HepG2 (cell line): ENCODE results near the gene ARHGDIA. TPM values are rescaled to one million over a fixed set of nuclear protein-coding genes. Genes with fewer than 3 reads are reported as not detected.

ENCODE experiments used
- ATAC-seq: fragments of 200-7000 bp; cut with Tn5 transposase; 3 replicates; pipeline ENCODE4 v1.9.1; 2020; ENCODE audit warnings: mild to moderate bottlenecking, moderate library complexity
- BruUV-seq: library from RNA; stranded (reverse); fragments of 400-500 nt; replicated peaks from 2 replicates; lab custom pipeline; 2021; lab: Mats Ljungman, UMichigan
- CTCF ChIA-PET: fragments of 300-600 bp; formaldehyde crosslinking; extraction: SDS; loops from one replicate; lab custom pipeline; 2021; ENCODE audit warnings: low total read pairs, inconsistent platforms, low intra/inter-chr PET ratio; lab: Yijun Ruan, JAX
- POLR2A ChIA-PET: fragments of 350-600 bp; sonication (Branson Sonifier 250); formaldehyde crosslinking; loops from one replicate; lab custom pipeline; 2020; ENCODE audit warnings: antibody characterized with exemption, inconsistent platforms; lab: Yijun Ruan, JAX
- DNase-seq: peaks from one replicate; pipeline ENCODE4 v3.0.0-alpha.2; 2015; ENCODE audit warnings: low spot score
- FAIRE-seq: peaks from 3 replicates; lab custom pipeline; 2011; peaks lifted over from hg19 to GRCh38; lab: Jason Lieb, UNC
- H2AFZ ChIP-seq: one replicate; pipeline ENCODE4 v1.6.1; 2011; ENCODE audit warnings: low read length, inconsistent platforms
- H3K27ac ChIP-seq: fragments of 300-600 bp; 3 replicates; pipeline ENCODE4 v1.8.0; 2011; ENCODE audit warnings: mixed run types, mild to moderate bottlenecking, mixed read lengths, low read length, inconsistent platforms; ENCODE audit not compliant: insufficient read depth; ENCODE audit errors: extremely low read length
- H3K27me3 ChIP-seq, 2 experiments: fragments of 200-600 bp in 1 of 2; 2 replicates in 1 of 2; 3 replicates in 1 of 2; pipeline versions ENCODE4 v1.6.0 to v1.8.0; 2011; ENCODE audit warnings: low read length in 2 of 2, mild to moderate bottlenecking in 2 of 2, moderate library complexity in 2 of 2, inconsistent platforms in 1 of 2; ENCODE audit not compliant: insufficient read depth in 2 of 2, control insufficient read depth in 1 of 2
- H3K36me3 ChIP-seq, 2 experiments: fragments of 200-600 bp in 1 of 2; replicated peaks in 1 of 2; 2 replicates in 1 of 2; 3 replicates in 1 of 2; pipeline versions ENCODE4 v1.5.1 to v1.8.0; 2011; ENCODE audit warnings: low read length in 2 of 2, inconsistent platforms in 1 of 2; ENCODE audit not compliant: insufficient read depth in 2 of 2, control insufficient read depth in 1 of 2
- H3K4me1 ChIP-seq: 2 replicates; pipeline ENCODE4 v1.5.1; 2012; ENCODE audit warnings: low read length, inconsistent platforms; ENCODE audit not compliant: insufficient read depth
- H3K4me2 ChIP-seq: 2 replicates; pipeline ENCODE4 v1.6.0; 2011; ENCODE audit warnings: low read depth, low read length, inconsistent platforms
- H3K4me3 ChIP-seq, 3 experiments: fragments of 200-600 bp in 1 of 3; sonication (generic), shearing (Covaris generic) in 1 of 3; replicated peaks in 1 of 3; 2 replicates each; pipeline ENCODE4 v1.5.1; 2011 to 2016; ENCODE audit warnings: low read length in 3 of 3, inconsistent platforms in 2 of 3, low read depth in 2 of 3, mild to moderate bottlenecking in 2 of 3, control low read depth in 1 of 3, mixed read lengths in 1 of 3; ENCODE audit not compliant: insufficient read depth in 1 of 3
- H3K79me2 ChIP-seq: one replicate; pipeline ENCODE4 v1.6.1; 2011; ENCODE audit warnings: low read length, inconsistent platforms; ENCODE audit not compliant: insufficient read depth
- H3K9ac ChIP-seq: 2 replicates; pipeline ENCODE4 v1.6.0; 2011; ENCODE audit warnings: mild to moderate bottlenecking, low read depth, low read length, inconsistent platforms; ENCODE audit not compliant: insufficient read depth
- H3K9me3 ChIP-seq: 2 replicates; pipeline ENCODE4 v1.5.1; 2012; ENCODE audit warnings: mild to moderate bottlenecking, low read length
- H4K20me1 ChIP-seq: 2 replicates; pipeline ENCODE4 v1.6.0; 2011; ENCODE audit warnings: inconsistent platforms, mild to moderate bottlenecking, low read length, moderate library complexity; ENCODE audit not compliant: insufficient read depth
- CHD4 ChIP-seq: fragments of 200-600 bp; sonication (generic); IDR thresholded peaks from 2 replicates; pipeline ENCODE4 v1.7.0; 2017; ENCODE audit warnings: mild to moderate bottlenecking, low read length, borderline replicate concordance
- CREM ChIP-seq, 2 experiments: sonication (generic) in 1 of 2; formaldehyde crosslinking in 1 of 2; IDR thresholded peaks; 2 replicates each; pipeline versions ENCODE4 v1.4.0 to v1.6.1; 2016 to 2020; ENCODE audit warnings: antibody characterized with exemption in 1 of 2, mild to moderate bottlenecking in 1 of 2, missing genetic modification reagents in 1 of 2
- KLF13 ChIP-seq: sonication (generic); formaldehyde crosslinking; IDR thresholded peaks from 2 replicates; pipeline ENCODE4 v1.4.0; 2020; ENCODE audit warnings: mild to moderate bottlenecking, missing genetic modification reagents
- POGZ ChIP-seq: sonication (generic); formaldehyde crosslinking; IDR thresholded peaks from 2 replicates; pipeline ENCODE4 v1.4.0; 2020; ENCODE audit warnings: mild to moderate bottlenecking, missing genetic modification reagents
- POLR2AphosphoS5 ChIP-seq: IDR thresholded peaks from 2 replicates; pipeline ENCODE4 v1.6.1; 2012; ENCODE audit warnings: low read depth, low read length
- RARA ChIP-seq: IDR thresholded peaks from 2 replicates; pipeline ENCODE4 v1.6.1; 2016; ENCODE audit warnings: missing genetic modification reagents, missing compliant biosample characterization
- RBM39 ChIP-seq: fragments of 200-400 bp; formaldehyde crosslinking; IDR thresholded peaks from one replicate; pipeline ENCODE4 v1.6.1; 2018; ENCODE audit warnings: antibody characterized with exemption, mild to moderate bottlenecking, low read depth, low read length; ENCODE audit not compliant: poor library complexity, severe bottlenecking
- REXO4 ChIP-seq: sonication (generic); formaldehyde crosslinking; IDR thresholded peaks from 2 replicates; pipeline ENCODE4 v1.8.0; 2022; ENCODE audit warnings: missing genetic modification reagents, mild to moderate bottlenecking, borderline replicate concordance
- SIX4 ChIP-seq: sonication (generic); formaldehyde crosslinking; IDR thresholded peaks from 2 replicates; pipeline ENCODE4 v1.4.0; 2020; ENCODE audit warnings: missing genetic modification reagents
- STAT5B ChIP-seq: sonication (generic); formaldehyde crosslinking; IDR thresholded peaks from 2 replicates; pipeline ENCODE4 v1.4.0; 2020; ENCODE audit warnings: missing genetic modification reagents
- ZNF296 ChIP-seq: sonication (generic); formaldehyde crosslinking; conservative IDR thresholded peaks from 2 replicates; pipeline ENCODE4 v1.5.0; 2020; ENCODE audit warnings: mild to moderate bottlenecking, missing genetic modification reagents
- ZNF326 ChIP-seq: sonication (generic); formaldehyde crosslinking; IDR thresholded peaks from 2 replicates; pipeline ENCODE4 v1.4.0; 2020; ENCODE audit warnings: missing genetic modification reagents, borderline replicate concordance
- ZNF446 ChIP-seq: sonication (generic); formaldehyde crosslinking; IDR thresholded peaks from 2 replicates; pipeline ENCODE4 v1.5.0; 2020; ENCODE audit warnings: mild to moderate bottlenecking, missing genetic modification reagents
- ZNF460 ChIP-seq: sonication (generic); formaldehyde crosslinking; IDR thresholded peaks from 2 replicates; pipeline ENCODE4 v1.5.1; 2020; ENCODE audit warnings: missing genetic modification reagents, mild to moderate bottlenecking, borderline replicate concordance
- ZNF891 ChIP-seq: sonication (generic); formaldehyde crosslinking; IDR thresholded peaks from 2 replicates; pipeline ENCODE4 v1.5.0; 2020; ENCODE audit warnings: mild to moderate bottlenecking, missing genetic modification reagents
- WGBS: methylation state at CpG from one replicate; pipeline ENCODE4 v1.1.6; 2017; ENCODE audit warnings: low lambda C conversion rate; 5-methylcytosine and 5-hydroxymethylcytosine counted together
- in situ Hi-C: cut with HindIII; loops from 2 replicates; pipeline ENCODE4 v1.10.0; 2017; ENCODE audit warnings: low pct_unique_long_range_greater_than_20kb; ENCODE audit not compliant: extremely low pct_ligation_motif_present
- intact Hi-C: fragments of 100-400 bp; cut with micrococcal nuclease; formaldehyde crosslinking; loops from one replicate; pipeline ENCODE4 v1.10.0; 2022; ENCODE audit not compliant: unreplicated experiment
- polyA plus RNA-seq, 8 experiments: library from polyadenylated mRNA; depleted of rRNA in 3 of 8; stranded (reverse) in 7 of 8; unstranded in 1 of 8; fragments of >200 nt; fragmentation: Illumina TruSeq in 4 of 8; extraction: Trizol in 4 of 8; gene quantifications; 2 replicates each; pipeline versions ENCODE4 v1.2.1 to v1.2.3, GENCODE V29; 2011 to 2016; ENCODE audit warnings: low read depth in 4 of 8, missing spikeins in 1 of 8, mixed read lengths in 1 of 8; ENCODE audit not compliant: insufficient read depth in 1 of 8
- total RNA-seq, 5 experiments: library from RNA; depleted of rRNA; stranded (reverse); fragments of >200 nt; fragmentation: Illumina TruSeq; extraction: Trizol; gene quantifications; 2 replicates each; pipeline ENCODE4 v1.2.3, GENCODE V29; 2016; ENCODE audit warnings: low read depth in 1 of 5
- TF ChIP-seq, protein P1 (sequence below): sonication (generic); formaldehyde crosslinking; IDR thresholded peaks from 2 replicates; pipeline ENCODE4 v1.4.0; 2020; ENCODE audit warnings: missing genetic modification reagents

ARHGDIA gene
- total and polyA plus RNA-seq, 2 of the 13 experiments (the other 11 are each of a cell fraction or from before 2014, with no cell fraction given) = 40.0 to 64.0 TPM

DNA sequence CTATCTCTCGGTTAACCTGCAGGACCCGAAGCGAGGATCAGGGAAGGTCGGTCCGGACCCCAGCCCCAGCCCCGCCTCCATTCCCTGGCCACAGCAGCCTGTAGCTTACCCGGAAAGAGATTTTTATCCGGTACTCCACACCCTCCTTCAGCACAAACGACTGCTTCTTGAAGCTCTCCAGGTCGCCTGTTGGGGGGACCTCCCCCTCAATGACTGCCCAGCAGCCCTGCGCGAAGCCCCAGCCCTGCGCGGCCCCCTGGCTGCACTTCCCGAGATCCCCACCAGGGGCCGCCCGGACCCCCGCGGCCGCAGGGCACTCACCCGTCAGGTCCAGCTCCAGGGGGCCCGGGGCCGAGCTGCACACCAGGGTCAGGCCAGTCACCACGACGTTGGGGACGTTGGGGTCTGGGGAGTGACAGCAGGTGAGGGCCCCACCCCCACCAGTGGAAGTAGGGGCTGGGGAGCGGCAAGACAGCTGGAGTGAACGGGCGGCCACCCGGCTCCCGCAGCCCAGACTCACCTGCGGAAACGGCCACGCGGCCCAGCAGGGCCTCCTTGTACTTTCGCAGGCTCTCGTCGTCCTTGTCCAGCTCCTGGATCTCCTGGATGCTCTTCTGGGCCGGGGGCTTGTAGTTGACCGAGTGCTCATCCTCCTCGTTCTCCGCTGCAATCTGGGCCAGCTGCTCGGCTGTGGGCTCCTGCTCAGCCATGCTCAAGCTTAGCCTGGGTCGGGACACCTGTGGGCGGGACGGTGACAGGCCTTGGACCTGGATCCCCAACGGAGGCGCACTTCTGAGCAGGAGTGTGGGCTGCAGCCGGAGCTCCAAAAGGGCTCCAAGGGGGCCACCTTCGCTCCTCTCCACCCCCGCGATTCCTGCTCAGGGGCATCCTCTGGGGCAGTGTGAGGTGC is 1.7 kb downstream of the ARHGDIA start (continued):
- TF ChIP-seq CREM (IDR thresholded peaks at IDR 0.05) (no peak; the same call in 1 of the 2 replicates), CREM (CRISPR knock-in tag; IDR thresholded peaks at IDR 0.05) (no peak)

DNA sequence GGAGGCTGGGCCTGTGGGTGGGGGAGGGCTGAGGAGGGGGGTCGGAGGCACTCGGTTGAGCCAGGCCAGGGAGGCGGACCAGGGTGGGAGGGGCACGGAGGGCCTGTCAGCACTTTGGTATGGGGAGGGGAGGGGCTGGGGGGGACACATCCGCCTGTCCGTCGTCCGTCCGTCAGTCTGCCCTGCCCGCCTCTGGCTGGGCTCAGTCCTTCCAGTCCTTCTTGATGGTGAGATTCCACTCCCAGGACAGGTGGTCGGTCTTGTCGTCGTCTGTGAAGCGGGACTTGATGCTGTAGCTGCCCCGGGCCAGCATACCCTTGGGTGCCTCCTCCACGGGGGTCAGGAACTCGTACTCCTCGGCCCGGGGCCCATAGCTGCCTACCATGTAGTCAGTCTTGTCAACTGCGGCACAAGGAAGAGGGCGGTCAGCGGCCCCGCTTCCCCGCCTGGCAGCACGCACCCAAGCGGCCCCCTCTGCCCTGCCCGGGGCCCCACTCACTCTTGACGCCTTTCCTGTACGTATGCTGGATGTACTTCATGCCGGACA is 2.4 kb downstream of the ARHGDIA start:
- TSS peak; percentile 60 for BruUV-seq
- peaks cover 16 to 29% of the 10 kb centered on the region in 2 experiments for H3K36me3 ChIP-seq
- no peak overlapping the region for H2AFZ ChIP-seq
- FAIRE-seq (no peak), ATAC-seq (peak; percentile 13), DNase-seq (peak; percentile 59)
- H3K9ac ChIP-seq = peak overlapping the region; percentile 88; the same call in 1 of the 2 replicates
- peak overlapping the region; percentile 75 for H3K4me2 ChIP-seq
- H3K9me3 ChIP-seq = no peaks in the 10 kb centered on the region
- intact Hi-C loops (loop anchor here (5.0 kb wide), 1 partner anchor 154 kb away; the partner anchor contains the start of genes CENPX and LRRC45), in situ Hi-C loops (no loop called here)
- peaks cover 81% of the 10 kb centered on the region for H3K4me1 ChIP-seq
- peak overlapping the region in 1 of 3 experiments; percentile 85; a peak in 2 of 6 replicates for H3K4me3 ChIP-seq
- ChIA-PET POLR2A (interaction anchor here (0.7 to 2.7 kb wide), 10 partner anchors 7 to 164 kb away, joined by 3 to 26 read pairs (median 7); partner anchors contain the start of genes CENPX, LRRC45, MAFG and NPB), CTCF (no interaction called here)
- 88% methylated on average over 30 of the region's 30 CpGs for WGBS
- H3K27ac ChIP-seq = peak overlapping the region; percentile 80
- H4K20me1 ChIP-seq = peaks cover 51% of the 10 kb centered on the region; the same call in 1 of the 2 replicates
- no peaks in the 10 kb centered on the region for H3K27me3 ChIP-seq
- H3K79me2 ChIP-seq = peaks cover 32% of the 10 kb centered on the region
- TF ChIP-seq KLF13 (CRISPR knock-in tag) = no peak
- peak; percentile 22; the same call in 1 of the 2 replicates for TF ChIP-seq CHD4
- no peak for TF ChIP-seq RARA (CRISPR knock-in tag)
- TF ChIP-seq ZNF460 = peak; percentile 16; the same call in 1 of the 2 replicates
- no peak; the same call in 1 of the 2 replicates for TF ChIP-seq REXO4 (CRISPR knock-in tag)
- no peak for TF ChIP-seq SIX4 (CRISPR knock-in tag)
- TF ChIP-seq STAT5B (CRISPR knock-in tag) = no peak
- TF ChIP-seq ZNF326 (CRISPR knock-in tag) = peak; percentile 14; the same call in 1 of the 2 replicates
- TF ChIP-seq POGZ (CRISPR knock-in tag) = no peak
- TF ChIP-seq POLR2AphosphoS5 = peak; percentile 56; the same call in 1 of the 2 replicates
- TF ChIP-seq, protein P1, sequence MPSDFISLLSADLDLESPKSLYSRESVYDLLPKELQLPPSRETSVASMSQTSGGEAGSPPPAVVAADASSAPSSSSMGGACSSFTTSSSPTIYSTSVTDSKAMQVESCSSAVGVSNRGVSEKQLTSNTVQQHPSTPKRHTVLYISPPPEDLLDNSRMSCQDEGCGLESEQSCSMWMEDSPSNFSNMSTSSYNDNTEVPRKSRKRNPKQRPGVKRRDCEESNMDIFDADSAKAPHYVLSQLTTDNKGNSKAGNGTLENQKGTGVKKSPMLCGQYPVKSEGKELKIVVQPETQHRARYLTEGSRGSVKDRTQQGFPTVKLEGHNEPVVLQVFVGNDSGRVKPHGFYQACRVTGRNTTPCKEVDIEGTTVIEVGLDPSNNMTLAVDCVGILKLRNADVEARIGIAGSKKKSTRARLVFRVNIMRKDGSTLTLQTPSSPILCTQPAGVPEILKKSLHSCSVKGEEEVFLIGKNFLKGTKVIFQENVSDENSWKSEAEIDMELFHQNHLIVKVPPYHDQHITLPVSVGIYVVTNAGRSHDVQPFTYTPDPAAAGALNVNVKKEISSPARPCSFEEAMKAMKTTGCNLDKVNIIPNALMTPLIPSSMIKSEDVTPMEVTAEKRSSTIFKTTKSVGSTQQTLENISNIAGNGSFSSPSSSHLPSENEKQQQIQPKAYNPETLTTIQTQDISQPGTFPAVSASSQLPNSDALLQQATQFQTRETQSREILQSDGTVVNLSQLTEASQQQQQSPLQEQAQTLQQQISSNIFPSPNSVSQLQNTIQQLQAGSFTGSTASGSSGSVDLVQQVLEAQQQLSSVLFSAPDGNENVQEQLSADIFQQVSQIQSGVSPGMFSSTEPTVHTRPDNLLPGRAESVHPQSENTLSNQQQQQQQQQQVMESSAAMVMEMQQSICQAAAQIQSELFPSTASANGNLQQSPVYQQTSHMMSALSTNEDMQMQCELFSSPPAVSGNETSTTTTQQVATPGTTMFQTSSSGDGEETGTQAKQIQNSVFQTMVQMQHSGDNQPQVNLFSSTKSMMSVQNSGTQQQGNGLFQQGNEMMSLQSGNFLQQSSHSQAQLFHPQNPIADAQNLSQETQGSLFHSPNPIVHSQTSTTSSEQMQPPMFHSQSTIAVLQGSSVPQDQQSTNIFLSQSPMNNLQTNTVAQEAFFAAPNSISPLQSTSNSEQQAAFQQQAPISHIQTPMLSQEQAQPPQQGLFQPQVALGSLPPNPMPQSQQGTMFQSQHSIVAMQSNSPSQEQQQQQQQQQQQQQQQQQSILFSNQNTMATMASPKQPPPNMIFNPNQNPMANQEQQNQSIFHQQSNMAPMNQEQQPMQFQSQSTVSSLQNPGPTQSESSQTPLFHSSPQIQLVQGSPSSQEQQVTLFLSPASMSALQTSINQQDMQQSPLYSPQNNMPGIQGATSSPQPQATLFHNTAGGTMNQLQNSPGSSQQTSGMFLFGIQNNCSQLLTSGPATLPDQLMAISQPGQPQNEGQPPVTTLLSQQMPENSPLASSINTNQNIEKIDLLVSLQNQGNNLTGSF = no peak
- peak; percentile 37 for TF ChIP-seq RBM39
- TF ChIP-seq ZNF446 = 0 out of 2 replicates have a peak, but pooled peaks have one; percentile 53
- TF ChIP-seq ZNF296 = 0 out of 2 replicates have a peak, but pooled peaks have one; percentile 13
- TF ChIP-seq ZNF891 (CRISPR knock-in tag) = peak; percentile 16; the same call in 1 of the 2 replicates
